ENCODE measurements around the gene APLP2.

Gene APLP2

DNA sequence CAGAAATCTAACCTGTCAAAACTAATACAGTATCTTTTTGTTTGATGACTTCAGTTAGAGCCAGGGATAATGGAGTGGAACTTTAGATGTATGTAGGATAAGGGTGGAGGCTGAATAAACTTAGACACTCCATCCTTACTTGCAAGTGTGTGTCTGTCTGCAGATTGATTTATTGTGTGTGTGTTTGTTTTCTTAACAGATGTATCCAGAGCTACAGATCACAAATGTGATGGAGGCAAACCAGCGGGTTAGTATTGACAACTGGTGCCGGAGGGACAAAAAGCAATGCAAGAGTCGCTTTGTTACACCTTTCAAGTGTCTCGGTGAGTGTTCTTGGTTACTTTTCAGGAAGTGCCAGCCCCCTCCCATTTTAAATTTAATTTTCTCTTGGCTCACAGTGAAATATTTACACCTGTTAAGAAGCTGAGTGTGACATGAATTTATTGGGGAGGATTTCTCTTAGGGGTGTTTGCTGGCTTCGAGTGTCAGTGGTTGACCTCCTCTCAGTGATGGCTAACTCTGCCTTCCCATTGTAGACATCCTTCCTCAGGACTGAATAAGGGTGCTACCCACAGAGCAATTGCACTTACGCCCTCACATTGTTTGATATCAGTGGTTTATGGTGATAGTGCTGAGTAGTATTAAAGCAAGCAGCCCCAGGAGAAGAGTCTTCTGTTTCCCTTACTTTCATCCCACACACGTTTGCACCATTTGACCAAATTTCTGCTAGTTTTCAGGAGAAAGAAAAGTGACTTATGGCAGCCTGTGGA, 40.8 kb downstream of the APLP2 start:
- Histone ChIP-seq H3K27me3 (replicated peaks; ENCODE audit: control insufficient read depth, insufficient read depth, low read length) (no peaks in the 10 kb centered on the region), H3K36me3 (ENCODE audit: control insufficient read depth, insufficient read depth, low read length) (no peaks in the 10 kb centered on the region), H3K4me3 (replicated peaks; ENCODE audit: low read depth, low read length) (no peak overlapping the region)
- no peak for DNase-seq (ENCODE audit: extremely low read depth, insufficient read length)
- TF ChIP-seq CTCF (IDR thresholded peaks at IDR 0.05; ENCODE audit: insufficient read depth, low read length, poor library complexity, severe bottlenecking): no peak

GRCh38 chr11:130112071-130112830, 42.6 kb downstream of the APLP2 start:
- H3K4me3 ChIP-seq (replicated peaks; ENCODE audit: low read depth, low read length): no peak overlapping the region
- H3K36me3 ChIP-seq (ENCODE audit: control insufficient read depth, insufficient read depth, low read length): no peaks in the 10 kb centered on the region
- no peak for TF ChIP-seq CTCF (IDR thresholded peaks at IDR 0.05; ENCODE audit: insufficient read depth, low read length, poor library complexity, severe bottlenecking)
- no peak for DNase-seq (ENCODE audit: extremely low read depth, insufficient read length)
- no peaks in the 10 kb centered on the region for H3K27me3 ChIP-seq (replicated peaks; ENCODE audit: control insufficient read depth, insufficient read depth, low read length)

DNA sequence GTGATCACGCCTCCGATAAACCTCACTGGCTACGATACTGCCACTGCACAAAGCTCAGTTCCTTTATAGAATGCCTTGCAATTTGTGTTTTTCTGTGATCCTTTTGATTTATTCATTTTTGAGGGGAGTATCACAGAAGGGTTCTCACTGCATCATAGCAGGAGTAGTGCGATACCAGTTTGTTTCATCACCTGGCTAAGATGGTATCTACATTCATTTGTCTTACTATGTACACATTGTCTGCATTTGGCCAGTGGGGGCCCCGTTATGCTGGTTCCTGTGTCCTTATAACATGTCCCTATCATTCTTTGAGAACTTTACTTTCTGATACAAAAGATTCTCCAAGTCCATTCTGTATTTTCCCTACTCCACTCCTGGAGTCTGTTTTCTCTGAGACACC, 44.6 kb downstream of the APLP2 start:
- Histone ChIP-seq H3K27me3 (replicated peaks; ENCODE audit: control insufficient read depth, insufficient read depth, low read length) (no peaks in the 10 kb centered on the region), H3K4me3 (replicated peaks; ENCODE audit: low read depth, low read length) (no peak overlapping the region), H3K36me3 (ENCODE audit: control insufficient read depth, insufficient read depth, low read length) (no peaks in the 10 kb centered on the region)
- no peak for DNase-seq (ENCODE audit: extremely low read depth, insufficient read length)
- TF ChIP-seq CTCF (IDR thresholded peaks at IDR 0.05; ENCODE audit: insufficient read depth, low read length, poor library complexity, severe bottlenecking): no peak

GRCh38 chr11:130114726-130115125, 45.0 kb downstream of the APLP2 start:
- no peak for TF ChIP-seq CTCF (IDR thresholded peaks at IDR 0.05; ENCODE audit: insufficient read depth, low read length, poor library complexity, severe bottlenecking)
- H3K27me3 ChIP-seq (replicated peaks; ENCODE audit: control insufficient read depth, insufficient read depth, low read length): no peaks in the 10 kb centered on the region
- H3K4me3 ChIP-seq (replicated peaks; ENCODE audit: low read depth, low read length): no peak overlapping the region
- DNase-seq (ENCODE audit: extremely low read depth, insufficient read length): no peak
- no peaks in the 10 kb centered on the region for H3K36me3 ChIP-seq (ENCODE audit: control insufficient read depth, insufficient read depth, low read length)

- no peaks in the 10 kb centered on the region for H3K27me3 ChIP-seq (replicated peaks; ENCODE audit: control insufficient read depth, insufficient read depth, low read length)
- no peaks in the 10 kb centered on the region for H3K36me3 ChIP-seq (ENCODE audit: control insufficient read depth, insufficient read depth, low read length)
- no peak overlapping the region for H3K4me3 ChIP-seq (replicated peaks; ENCODE audit: low read depth, low read length)
- no peak for TF ChIP-seq CTCF (IDR thresholded peaks at IDR 0.05; ENCODE audit: insufficient read depth, low read length, poor library complexity, severe bottlenecking)
- no peak for DNase-seq (ENCODE audit: extremely low read depth, insufficient read length)
These were observed 45.5 kb downstream of the APLP2 start for GRCh38 chr11:130115218-130115617.

Measured in GM06990 (cell line).